ENCODE results near the gene STXBP6.

The STXBP6 gene

GRCh38 chr14:24761141-24761540, 288.8 kb downstream of the STXBP6 start:
- Histone ChIP-seq H3K9me3 (ENCODE audit: insufficient read depth, low read length) (no peaks in the 10 kb centered on the region), H3K36me3 (replicated peaks; ENCODE audit: low read depth, low read length) (no peaks in the 10 kb centered on the region), H4K20me1 (ENCODE audit: insufficient read depth, low read length) (no peaks in the 10 kb centered on the region), H3K4me2 (ENCODE audit: low read length) (no peak overlapping the region), H3K27ac (ENCODE audit: low read length) (no peak overlapping the region), H3K79me2 (ENCODE audit: low read length) (no peaks in the 10 kb centered on the region), H3K4me1 (ENCODE audit: low read length) (no peaks in the 10 kb centered on the region), H3K9ac (ENCODE audit: low read length) (no peak overlapping the region), H3K4me3 (ENCODE audit: low read length) (no peak overlapping the region), H3K27me3 (ENCODE audit: low read depth, low read length) (peaks cover 10% of the 10 kb centered on the region), H2AFZ (ENCODE audit: low read depth, low read length) (no peak overlapping the region)
- TF ChIP-seq EZH2phosphoT487 (IDR thresholded peaks at IDR 0.05; ENCODE audit: low read depth) (no peak), CTCF (IDR thresholded peaks at IDR 0.05; ENCODE audit: low read depth, low read length) (no peak)
